ENCODE data around the gene TNIP2. TPM values are rescaled to one million over a fixed set of nuclear protein-coding genes. Genes with fewer than 3 reads are reported as not detected.

The TNIP2 gene
- total and polyA plus RNA-seq, 10 donors: 32.7 to 53.5 (median 47.9) TPM

- 88 to 96% (median 94%) methylated on average over 3 of the region's 3 CpGs for WGBS, 5 donors
- DNase-seq: peak; percentile 69
- Histone ChIP-seq H3K27me3 (replicated peaks in 1 of 7) (no peaks in the 10 kb centered on the region), H3K4me3 (no peak overlapping the region), H3K9me3 (no peaks in the 10 kb centered on the region), H3K36me3 (peaks cover 0 to 12% (median 0%) of the 10 kb centered on the region in 6 donors), H3K4me1 (peaks cover 10 to 50% (median 34%) of the 10 kb centered on the region in 6 donors), H3K27ac (peak overlapping the region in 1 of 8 donors; percentile 98)
- TF ChIP-seq POLR2AphosphoS5 (IDR thresholded peaks at IDR 0.05): no peak
- TF ChIP-seq CTCF (IDR thresholded peaks at IDR 0.05 in 8 of 11, conservative IDR thresholded peaks at IDR 0.05 in 3 of 11): no peak
- no peak for TF ChIP-seq POLR2A (IDR thresholded peaks at IDR 0.05)
- intact Hi-C loops (cut with DNase I; ENCODE audit: low total_unique reads): loop anchor here (10.0 kb wide), 1 partner anchor 177 kb away; no protein-coding TSS in a partner anchor
These were observed 1.3 kb upstream of the TNIP2 start for GRCh38 chr4:2757426-2757825.

- 67 to 71% (median 69%) methylated on average over 25 of the region's 25 CpGs for WGBS, 5 donors
- Histone ChIP-seq H3K9me3 (no peaks in the 10 kb centered on the region), H3K27ac (peak overlapping the region; percentile 35 to 98 (median 84)), H3K36me3 (peaks cover 0 to 17% (median 0%) of the 10 kb centered on the region in 6 donors), H3K27me3 (replicated peaks in 1 of 7) (no peaks in the 10 kb centered on the region), H3K4me1 (peaks cover 10 to 56% (median 33%) of the 10 kb centered on the region in 6 donors), H3K4me3 (peak overlapping the region in 4 of 8 donors; percentile 73 to 96 (median 90))
- intact Hi-C loops (cut with DNase I; ENCODE audit: low total_unique reads): loop anchor here (10.0 kb wide), 1 partner anchor 178 kb away; no protein-coding TSS in a partner anchor
- DNase-seq: peak; percentile 65
- TF ChIP-seq POLR2A (IDR thresholded peaks at IDR 0.05) (no peak), POLR2AphosphoS5 (IDR thresholded peaks at IDR 0.05) (no peak), CTCF (IDR thresholded peaks at IDR 0.05 in 8 of 11, conservative IDR thresholded peaks at IDR 0.05 in 3 of 11) (no peak)
These were observed 685 bp upstream of the TNIP2 start for GRCh38 chr4:2756691-2757350.

- Histone ChIP-seq H3K4me1 (peaks cover 10 to 62% (median 32%) of the 10 kb centered on the region in 6 donors), H3K27me3 (replicated peaks in 1 of 7) (no peaks in the 10 kb centered on the region), H3K4me3 (peak overlapping the region; percentile 73 to 96 (median 86)), H3K36me3 (peaks cover 0 to 34% (median 0%) of the 10 kb centered on the region in 6 donors), H3K27ac (peak overlapping the region in 5 of 8 donors; percentile 93 to 98 (median 97)), H3K9me3 (no peaks in the 10 kb centered on the region)
- WGBS, 5 donors: 59 to 65% (median 61%) methylated on average over 22 to 23 of the region's 23 CpGs
- DNase-seq: peak; percentile 62
- no peak for TF ChIP-seq POLR2AphosphoS5 (IDR thresholded peaks at IDR 0.05)
- no peak for TF ChIP-seq CTCF (IDR thresholded peaks at IDR 0.05 in 8 of 11, conservative IDR thresholded peaks at IDR 0.05 in 3 of 11)
- no peak for TF ChIP-seq POLR2A (IDR thresholded peaks at IDR 0.05)
- intact Hi-C loops (cut with DNase I; ENCODE audit: low total_unique reads): loop anchor here (10.0 kb wide), 1 partner anchor 180 kb away; no protein-coding TSS in a partner anchor
These were observed 1.0 kb downstream of the TNIP2 start for GRCh38 chr4:2754848-2755819.

Data from spleen (tissue), 11 donors.